Measurements from ENCODE around the gene TNFSF10. TPM values are rescaled to one million over a fixed set of nuclear protein-coding genes. Genes with fewer than 3 reads are reported as not detected.
A peak's percentile ranks its signal among the peaks of the same experiment; 100 is the strongest.

TNFSF10 gene
- total RNA-seq, 1 donor from 2014 or later = 77.5 TPM

DNA sequence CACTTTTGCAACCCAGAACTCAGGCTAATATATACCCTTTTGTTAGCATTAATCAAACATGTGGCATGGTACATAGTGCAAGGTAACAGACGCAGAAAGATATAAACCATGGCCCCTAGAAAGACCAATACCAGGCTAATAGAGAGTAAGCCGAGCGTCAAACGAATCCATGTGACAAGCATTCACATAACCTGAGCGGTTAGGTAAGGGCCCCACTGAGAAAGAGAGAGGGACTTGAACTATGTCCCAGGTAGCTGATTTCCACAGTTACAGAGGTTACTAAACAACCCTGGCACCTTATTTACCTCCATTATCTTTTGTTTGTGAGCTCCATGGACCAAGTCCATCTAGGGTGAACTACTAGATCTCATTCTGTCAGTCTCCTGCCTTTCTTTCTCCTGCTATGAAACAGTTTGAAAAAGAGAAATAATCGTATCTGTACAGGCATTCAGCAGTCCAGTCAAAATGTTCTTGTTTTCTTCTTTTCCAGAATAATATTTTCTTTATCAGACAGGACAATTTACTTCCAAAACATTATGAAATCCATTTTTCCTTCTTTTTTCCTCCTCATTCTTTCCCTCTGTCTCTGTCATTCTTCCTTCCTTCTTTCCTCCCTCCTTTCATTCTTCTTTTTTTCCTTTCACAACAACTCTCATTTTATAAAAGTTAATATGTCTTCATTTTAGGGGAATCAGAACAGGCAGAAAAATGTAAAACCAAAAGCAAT, 30.5 kb upstream of the TNFSF10 start:
- no peaks in the 10 kb centered on the region for H3K36me3 Mint-ChIP-seq (ENCODE audit: low read depth)
- no peak overlapping the region for H3K4me3 Mint-ChIP-seq
- peaks cover 53% of the 10 kb centered on the region for H3K4me1 Mint-ChIP-seq
- no peak overlapping the region for H3K27ac Mint-ChIP-seq
- peaks cover 9% of the 10 kb centered on the region for H3K9me3 Mint-ChIP-seq
- intact Hi-C loops (cut with micrococcal nuclease) = no loop called here
- no peak for DNase-seq
- H3K27me3 Mint-ChIP-seq = no peaks in the 10 kb centered on the region

DNA sequence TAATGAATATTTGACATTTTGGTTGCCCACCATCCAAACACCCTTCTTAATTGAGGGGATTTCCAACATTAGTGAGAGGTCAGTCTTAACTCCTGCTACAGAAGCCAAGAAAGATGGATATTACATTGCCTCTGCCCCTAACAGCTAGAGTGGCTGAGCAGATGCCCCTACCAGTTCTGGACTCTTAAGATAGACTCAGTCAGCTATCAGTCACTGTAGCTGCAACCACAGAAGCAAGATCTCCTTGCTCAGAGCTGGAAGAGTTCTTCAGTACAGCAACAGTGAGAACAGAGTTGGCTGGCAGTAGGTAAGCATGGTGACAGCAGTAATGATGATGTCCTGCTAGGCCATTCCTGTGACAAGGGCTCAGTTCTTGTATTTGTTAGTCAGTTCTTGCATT, 29.4 kb upstream of the TNFSF10 start:
- Mint-ChIP-seq H3K36me3 (ENCODE audit: low read depth) (peaks cover 2% of the 10 kb centered on the region), H3K9me3 (peaks cover 9% of the 10 kb centered on the region), H3K27ac (peak overlapping the region; percentile 15), H3K4me3 (no peak overlapping the region), H3K27me3 (no peaks in the 10 kb centered on the region), H3K4me1 (peaks cover 52% of the 10 kb centered on the region)
- intact Hi-C loops (cut with micrococcal nuclease) = no loop called here
- DNase-seq = no peak

DNA sequence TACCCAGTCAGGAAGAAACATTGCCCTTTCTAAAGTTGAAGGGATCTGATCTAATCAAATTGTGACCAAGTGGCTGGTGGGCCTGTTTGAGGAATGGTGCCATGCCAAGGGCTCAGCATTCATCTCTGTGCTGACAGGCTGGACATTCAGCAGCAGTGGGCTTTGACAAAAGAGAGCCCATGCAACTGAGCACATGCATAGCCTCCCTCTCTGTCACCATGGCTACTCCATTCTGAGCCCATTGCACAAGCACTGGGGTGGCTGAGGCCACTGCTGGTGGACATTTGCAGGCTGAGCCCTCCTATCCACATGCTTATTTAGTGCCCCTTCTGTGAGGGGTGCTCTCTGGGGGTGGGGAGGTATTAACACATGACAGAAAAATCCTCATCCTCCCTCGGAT, 28.6 kb upstream of the TNFSF10 start:
- Mint-ChIP-seq H3K36me3 (ENCODE audit: low read depth) (peaks cover 2% of the 10 kb centered on the region), H3K4me1 (peaks cover 50% of the 10 kb centered on the region), H3K9me3 (peaks cover 9% of the 10 kb centered on the region), H3K27me3 (no peaks in the 10 kb centered on the region), H3K4me3 (no peak overlapping the region), H3K27ac (peak overlapping the region; percentile 82)
- DNase-seq = no peak
- intact Hi-C loops (cut with micrococcal nuclease) = no loop called here

DNA sequence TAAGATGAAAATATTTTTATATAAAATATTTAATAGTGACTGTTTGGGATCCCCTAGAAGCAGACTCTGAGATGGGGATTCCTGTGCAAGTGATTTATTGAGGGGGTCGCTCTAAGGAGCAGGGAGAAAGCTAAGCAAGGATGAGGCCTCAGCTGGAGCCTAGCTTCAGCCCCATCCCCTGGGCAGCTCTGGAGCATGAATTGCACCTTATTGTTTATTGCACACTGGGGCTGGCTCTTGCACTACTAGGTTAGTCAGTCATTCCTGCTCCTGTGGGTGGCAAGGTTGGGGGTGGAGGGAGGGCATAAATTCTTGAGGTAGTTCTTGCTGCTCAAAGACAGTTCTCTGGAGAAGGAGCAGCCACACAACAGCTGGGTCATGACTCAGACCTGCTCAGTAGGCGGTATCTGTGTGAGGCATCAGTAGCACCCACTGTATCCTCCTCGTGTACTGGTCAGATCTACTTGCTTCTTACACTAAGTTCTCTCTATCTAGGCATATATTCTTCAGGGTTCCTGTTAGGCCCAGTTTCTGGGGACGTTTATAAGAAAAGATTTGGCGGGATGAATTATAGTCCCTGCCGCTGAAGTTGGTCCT, 27.2 kb upstream of the TNFSF10 start:
- peaks cover 58% of the 10 kb centered on the region for H3K4me1 Mint-ChIP-seq
- H3K4me3 Mint-ChIP-seq = peak overlapping the region; percentile 37
- peaks cover 9% of the 10 kb centered on the region for H3K9me3 Mint-ChIP-seq
- intact Hi-C loops (cut with micrococcal nuclease) = loop anchor here (1.0 kb wide), 5 partner anchors 12 to 42 kb away; partner anchors contain the start of gene TNFSF10
- H3K27me3 Mint-ChIP-seq = no peaks in the 10 kb centered on the region
- H3K36me3 Mint-ChIP-seq (ENCODE audit: low read depth) = peaks cover 2% of the 10 kb centered on the region
- peak; percentile 87 for DNase-seq
- peak overlapping the region; percentile 82 for H3K27ac Mint-ChIP-seq

DNA sequence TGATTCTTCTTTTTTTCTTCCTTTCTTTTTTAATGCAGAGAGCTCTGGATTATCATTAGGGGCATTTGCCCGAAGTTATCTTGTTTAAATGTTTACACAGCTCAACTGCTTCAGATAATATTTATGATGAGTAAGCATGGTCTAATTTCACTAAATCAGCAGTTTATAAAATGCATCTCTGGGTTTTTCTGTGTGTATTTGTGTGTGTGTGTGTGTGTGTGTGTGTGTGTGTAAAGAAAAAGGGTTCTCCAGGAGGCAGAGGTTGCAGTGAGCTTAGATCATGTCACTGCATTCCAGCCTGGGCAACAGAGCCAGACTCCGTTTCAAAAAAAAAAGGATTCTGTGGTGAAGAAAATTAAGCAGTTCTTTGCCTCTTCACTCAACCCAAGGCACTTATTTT, 25.9 kb upstream of the TNFSF10 start:
- Mint-ChIP-seq H3K4me1 (peaks cover 63% of the 10 kb centered on the region), H3K27ac (no peak overlapping the region), H3K27me3 (no peaks in the 10 kb centered on the region), H3K4me3 (no peak overlapping the region), H3K9me3 (peaks cover 11% of the 10 kb centered on the region), H3K36me3 (ENCODE audit: low read depth) (peaks cover 2% of the 10 kb centered on the region)
- no peak for DNase-seq
- intact Hi-C loops (cut with micrococcal nuclease) = no loop called here

DNA sequence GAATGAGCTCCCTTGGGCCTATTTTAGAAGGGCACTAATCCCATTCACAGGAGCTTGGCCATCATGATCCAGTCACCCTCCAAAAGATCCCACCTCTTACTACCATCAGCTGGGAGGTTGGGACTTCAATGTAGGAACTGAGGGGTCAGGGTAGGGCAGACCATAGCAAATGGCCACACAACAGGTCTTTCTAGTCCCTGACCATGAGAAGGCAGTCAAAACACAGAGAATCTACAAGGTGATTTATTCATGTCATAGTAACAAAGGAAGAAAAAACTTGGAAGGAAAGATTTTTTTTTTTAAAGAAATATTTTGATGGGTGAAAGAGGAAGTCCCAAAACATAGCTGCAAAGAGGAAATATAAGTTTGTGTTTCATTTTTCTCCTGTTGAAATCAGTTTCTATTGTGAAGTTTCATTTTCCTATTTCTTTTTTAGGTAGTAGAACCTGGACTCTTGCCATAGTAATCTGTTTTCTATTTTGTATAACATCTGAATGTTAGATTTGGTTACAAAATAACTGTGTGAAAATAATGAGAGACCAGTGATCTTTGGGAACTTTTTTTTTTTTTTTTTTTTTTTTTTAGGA, 23.5 kb upstream of the TNFSF10 start:
- intact Hi-C loops (cut with micrococcal nuclease) = no loop called here
- H3K4me1 Mint-ChIP-seq = peaks cover 56% of the 10 kb centered on the region
- H3K9me3 Mint-ChIP-seq = peaks cover 6% of the 10 kb centered on the region
- no peak for DNase-seq
- peak overlapping the region; percentile 83 for H3K27ac Mint-ChIP-seq
- H3K36me3 Mint-ChIP-seq (ENCODE audit: low read depth) = peaks cover 2% of the 10 kb centered on the region
- H3K27me3 Mint-ChIP-seq = no peaks in the 10 kb centered on the region
- peak overlapping the region; percentile 43 for H3K4me3 Mint-ChIP-seq

DNA sequence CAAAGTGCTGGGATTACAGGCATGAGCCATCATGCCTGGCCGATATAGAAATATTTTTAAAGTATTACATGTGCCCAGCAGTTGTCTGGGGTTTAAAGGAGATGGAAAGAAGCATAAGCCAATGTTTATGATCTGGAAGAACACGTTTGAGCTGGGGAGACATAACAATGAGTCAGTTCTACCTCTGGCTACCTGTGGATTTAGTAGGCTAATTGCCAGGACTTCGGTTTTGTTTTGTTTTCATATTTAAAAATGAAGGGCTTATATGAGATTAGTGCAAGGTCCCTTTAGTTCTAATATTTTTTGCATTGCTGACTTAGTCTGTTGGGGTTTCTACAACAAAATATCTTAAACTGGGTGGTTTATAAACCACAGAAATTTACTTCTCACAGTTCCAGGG, 22.9 kb upstream of the TNFSF10 start:
- no peak overlapping the region for H3K4me3 Mint-ChIP-seq
- DNase-seq = no peak
- intact Hi-C loops (cut with micrococcal nuclease) = no loop called here
- H3K27ac Mint-ChIP-seq = peak overlapping the region; percentile 83
- H3K4me1 Mint-ChIP-seq = peaks cover 49% of the 10 kb centered on the region
- peaks cover 6% of the 10 kb centered on the region for H3K9me3 Mint-ChIP-seq
- H3K36me3 Mint-ChIP-seq (ENCODE audit: low read depth) = peaks cover 2% of the 10 kb centered on the region
- H3K27me3 Mint-ChIP-seq = no peaks in the 10 kb centered on the region

DNA sequence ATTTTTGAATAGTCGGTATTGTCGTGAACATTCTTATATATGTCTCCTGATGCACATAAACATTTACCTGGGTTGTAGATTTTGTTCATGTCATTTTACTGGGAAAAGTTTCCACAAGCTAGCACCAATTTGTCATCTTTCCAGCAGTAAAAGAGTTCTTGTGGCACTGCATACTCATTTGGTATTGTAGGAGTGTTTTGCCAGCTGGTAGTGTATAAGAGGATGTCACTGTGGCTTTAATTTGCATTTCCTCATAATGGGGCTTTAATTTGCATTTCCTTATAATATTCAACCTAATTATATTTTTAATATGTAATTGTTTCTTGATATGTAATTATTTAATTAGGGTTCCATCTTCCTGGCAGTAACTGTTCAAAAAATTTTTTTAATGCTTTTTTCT, 21.2 kb upstream of the TNFSF10 start:
- intact Hi-C loops (cut with micrococcal nuclease) = loop anchor here (2.0 kb wide), 1 partner anchor 18 kb away; no protein-coding TSS in a partner anchor
- Mint-ChIP-seq H3K27ac (peak overlapping the region; percentile 56), H3K9me3 (peaks cover 6% of the 10 kb centered on the region), H3K4me3 (no peak overlapping the region), H3K4me1 (peaks cover 40% of the 10 kb centered on the region), H3K27me3 (no peaks in the 10 kb centered on the region), H3K36me3 (ENCODE audit: low read depth) (peaks cover 2% of the 10 kb centered on the region)
- DNase-seq = no peak

DNA sequence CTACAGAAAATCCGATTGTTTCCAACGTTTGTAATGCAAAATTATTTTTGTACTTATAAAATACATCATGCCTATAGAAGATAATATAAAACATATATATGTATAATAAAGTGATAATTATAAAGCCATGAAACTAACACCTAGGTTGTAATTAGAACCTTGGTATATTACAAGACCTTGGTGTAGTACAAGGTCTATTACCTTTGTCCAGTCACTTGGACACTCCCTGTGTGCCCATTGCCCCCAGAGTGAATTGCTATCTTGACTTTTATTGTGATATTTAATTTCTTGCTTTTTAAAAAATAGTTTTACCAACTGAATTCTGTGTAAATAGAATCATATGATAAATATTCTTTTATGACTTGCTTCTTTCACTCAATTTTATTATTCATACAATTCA, 20.7 kb upstream of the TNFSF10 start:
- H3K4me1 Mint-ChIP-seq = peaks cover 42% of the 10 kb centered on the region

DNA sequence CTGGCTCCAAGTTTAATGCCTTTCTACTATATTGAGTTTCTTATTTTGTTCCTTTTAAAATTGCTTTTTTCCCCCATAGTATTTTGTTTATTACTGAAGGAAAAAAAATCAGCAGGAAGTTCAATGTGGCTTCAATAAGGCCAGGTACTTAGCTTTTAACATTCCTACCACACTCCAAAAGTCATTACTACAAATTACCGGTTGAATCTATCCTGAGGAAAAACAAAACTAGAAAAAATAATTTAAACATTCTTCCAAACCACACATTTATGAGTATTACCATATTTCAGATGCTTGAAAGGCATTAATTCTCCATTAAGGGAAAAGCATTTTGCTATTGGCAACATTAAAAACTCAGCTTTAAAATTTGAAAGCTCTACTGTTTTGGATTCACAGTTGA, 20.2 kb upstream of the TNFSF10 start:
- H3K9me3 Mint-ChIP-seq = peaks cover 4% of the 10 kb centered on the region
- no peak overlapping the region for H3K4me3 Mint-ChIP-seq
- intact Hi-C loops (cut with micrococcal nuclease) = no loop called here
- no peaks in the 10 kb centered on the region for H3K27me3 Mint-ChIP-seq
- H3K27ac Mint-ChIP-seq = peak overlapping the region; percentile 24
- peaks cover 2% of the 10 kb centered on the region for H3K36me3 Mint-ChIP-seq (ENCODE audit: low read depth)
- H3K4me1 Mint-ChIP-seq = peaks cover 44% of the 10 kb centered on the region
- no peak for DNase-seq

More for the DNA sequence above, 20.7 kb upstream of the TNFSF10 start:
- peaks cover 5% of the 10 kb centered on the region for H3K9me3 Mint-ChIP-seq
- H3K27me3 Mint-ChIP-seq = no peaks in the 10 kb centered on the region
- H3K4me3 Mint-ChIP-seq = no peak overlapping the region
- H3K27ac Mint-ChIP-seq = no peak overlapping the region
- no peak for DNase-seq
- peaks cover 2% of the 10 kb centered on the region for H3K36me3 Mint-ChIP-seq (ENCODE audit: low read depth)
- intact Hi-C loops (cut with micrococcal nuclease) = loop anchor here (2.0 kb wide), 1 partner anchor 19 kb away; no protein-coding TSS in a partner anchor

DNA sequence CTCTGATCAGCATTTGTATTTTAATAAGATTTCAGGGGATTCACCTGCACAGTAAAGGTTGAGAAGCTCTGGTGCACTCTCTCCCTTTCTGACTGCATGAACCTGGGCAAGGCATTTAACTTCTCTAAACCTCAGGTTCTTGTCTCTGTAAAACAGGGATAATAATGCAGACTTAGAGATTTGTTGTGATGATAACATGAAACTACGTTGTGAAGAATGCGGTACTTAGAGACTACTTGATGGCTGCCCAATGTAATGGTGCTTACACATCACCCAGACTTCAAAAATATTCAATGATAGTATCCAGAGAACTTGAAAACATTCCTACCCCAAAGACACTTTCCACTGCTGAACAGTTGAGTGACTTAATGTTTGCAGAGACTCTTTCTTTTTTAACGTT, 19.8 kb upstream of the TNFSF10 start:
- intact Hi-C loops (cut with micrococcal nuclease) = no loop called here
- H3K27ac Mint-ChIP-seq = no peak overlapping the region
- no peaks in the 10 kb centered on the region for H3K27me3 Mint-ChIP-seq
- no peak overlapping the region for H3K4me3 Mint-ChIP-seq
- no peaks in the 10 kb centered on the region for H3K36me3 Mint-ChIP-seq (ENCODE audit: low read depth)
- peaks cover 7% of the 10 kb centered on the region for H3K9me3 Mint-ChIP-seq
- no peak for DNase-seq
- peaks cover 45% of the 10 kb centered on the region for H3K4me1 Mint-ChIP-seq

DNA sequence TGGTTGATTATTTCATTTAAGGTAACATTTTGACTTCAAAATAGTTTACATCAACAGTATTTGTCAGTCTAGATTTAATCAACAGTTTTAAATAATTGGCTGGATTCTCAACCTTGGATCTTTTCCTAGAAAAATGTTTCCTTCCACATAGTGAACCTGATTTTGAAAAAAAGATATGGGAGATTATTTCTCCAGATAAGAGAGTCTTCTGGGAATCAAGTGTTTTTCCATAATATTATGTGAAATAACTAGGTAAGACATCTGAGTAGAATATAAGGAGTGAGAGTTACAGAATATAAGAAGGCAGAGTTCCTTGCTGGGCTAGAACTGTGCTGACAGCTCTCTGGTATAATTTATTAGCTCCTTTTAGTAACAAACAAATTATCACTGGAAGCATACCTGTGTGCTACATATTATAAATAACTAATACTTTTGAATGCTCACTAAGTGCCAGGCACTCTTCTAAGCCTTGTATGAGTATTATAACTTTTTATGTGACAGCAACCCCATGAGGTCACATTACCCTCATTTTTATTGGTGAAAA, 18.8 kb upstream of the TNFSF10 start:
- intact Hi-C loops (cut with micrococcal nuclease) = no loop called here
- no peak for DNase-seq
- H3K9me3 Mint-ChIP-seq = peaks cover 7% of the 10 kb centered on the region

DNA sequence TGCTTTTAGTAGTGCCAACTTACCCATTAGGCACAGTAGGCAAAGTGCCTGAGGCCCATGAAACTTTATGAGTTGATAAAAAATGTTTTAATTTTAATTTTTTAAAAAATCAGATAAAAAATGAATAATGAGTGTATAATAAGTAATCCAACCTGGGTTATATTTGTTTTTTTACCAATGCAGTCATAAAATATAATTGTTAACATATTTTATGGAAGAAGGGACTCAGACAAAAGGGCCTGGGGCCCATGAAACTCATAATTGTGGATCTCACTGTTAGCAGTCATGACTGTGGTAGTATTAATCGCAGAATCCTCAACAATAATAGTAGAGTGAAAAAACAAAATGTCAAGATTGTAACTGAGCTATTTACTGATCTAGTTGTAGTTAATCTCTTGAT, 16.8 kb upstream of the TNFSF10 start:
- intact Hi-C loops (cut with micrococcal nuclease) = no loop called here
- Mint-ChIP-seq H3K9me3 (peaks cover 7% of the 10 kb centered on the region), H3K27ac (no peak overlapping the region), H3K4me1 (peaks cover 53% of the 10 kb centered on the region), H3K27me3 (no peaks in the 10 kb centered on the region), H3K36me3 (ENCODE audit: low read depth) (no peaks in the 10 kb centered on the region), H3K4me3 (no peak overlapping the region)
- DNase-seq = no peak

More for the DNA sequence above, 18.8 kb upstream of the TNFSF10 start:
- no peak overlapping the region for H3K4me3 Mint-ChIP-seq
- no peaks in the 10 kb centered on the region for H3K27me3 Mint-ChIP-seq
- peaks cover 48% of the 10 kb centered on the region for H3K4me1 Mint-ChIP-seq
- no peak overlapping the region for H3K27ac Mint-ChIP-seq
- H3K36me3 Mint-ChIP-seq (ENCODE audit: low read depth) = no peaks in the 10 kb centered on the region

DNA sequence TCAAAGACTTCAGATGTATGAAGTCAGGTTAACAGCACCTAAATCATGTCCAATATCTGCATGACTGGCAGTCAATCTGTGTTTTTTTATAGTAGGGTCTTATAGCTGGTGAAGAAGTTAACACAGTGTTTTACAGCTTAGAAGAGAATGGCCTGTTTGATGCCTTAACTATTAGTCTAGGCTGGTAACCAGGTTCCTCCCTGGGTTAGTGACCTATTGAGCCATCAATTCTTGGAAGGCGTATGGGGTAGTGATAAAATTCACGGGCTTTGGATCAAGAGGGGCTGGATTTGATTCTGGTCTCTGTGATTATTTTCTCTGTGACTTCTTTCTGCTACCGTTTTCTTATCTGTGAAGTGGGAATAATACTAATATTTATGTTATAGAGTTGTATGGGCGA, 16.0 kb upstream of the TNFSF10 start:
- Mint-ChIP-seq H3K4me1 (peaks cover 50% of the 10 kb centered on the region), H3K9me3 (peaks cover 6% of the 10 kb centered on the region), H3K4me3 (no peak overlapping the region), H3K27me3 (no peaks in the 10 kb centered on the region), H3K36me3 (ENCODE audit: low read depth) (no peaks in the 10 kb centered on the region), H3K27ac (peak overlapping the region; percentile 93)
- intact Hi-C loops (cut with micrococcal nuclease) = no loop called here
- no peak for DNase-seq
